T-helper 2 cell (primary cell): ENCODE data around the gene ZNF569.
"Not testable (repeated sequence)": the region's sequence is repeated elsewhere in the genome, so short reads cannot be mapped to it uniquely, and the experiment has no call there.

Source experiments
- DNase-seq, 5 experiments: peaks; one replicate each; pipeline versions ENCODE4 v3.0.0 to v3.0.0-alpha.2; 2012 to 2022
- total RNA-seq, 2 donors: gene quantifications; one replicate each; lab custom pipeline; 2026; lab: John Stamatoyannopoulos, UW

ZNF569 gene
- total RNA-seq: 5.6 to 12.6 reads per million in 2 donors

DNA sequence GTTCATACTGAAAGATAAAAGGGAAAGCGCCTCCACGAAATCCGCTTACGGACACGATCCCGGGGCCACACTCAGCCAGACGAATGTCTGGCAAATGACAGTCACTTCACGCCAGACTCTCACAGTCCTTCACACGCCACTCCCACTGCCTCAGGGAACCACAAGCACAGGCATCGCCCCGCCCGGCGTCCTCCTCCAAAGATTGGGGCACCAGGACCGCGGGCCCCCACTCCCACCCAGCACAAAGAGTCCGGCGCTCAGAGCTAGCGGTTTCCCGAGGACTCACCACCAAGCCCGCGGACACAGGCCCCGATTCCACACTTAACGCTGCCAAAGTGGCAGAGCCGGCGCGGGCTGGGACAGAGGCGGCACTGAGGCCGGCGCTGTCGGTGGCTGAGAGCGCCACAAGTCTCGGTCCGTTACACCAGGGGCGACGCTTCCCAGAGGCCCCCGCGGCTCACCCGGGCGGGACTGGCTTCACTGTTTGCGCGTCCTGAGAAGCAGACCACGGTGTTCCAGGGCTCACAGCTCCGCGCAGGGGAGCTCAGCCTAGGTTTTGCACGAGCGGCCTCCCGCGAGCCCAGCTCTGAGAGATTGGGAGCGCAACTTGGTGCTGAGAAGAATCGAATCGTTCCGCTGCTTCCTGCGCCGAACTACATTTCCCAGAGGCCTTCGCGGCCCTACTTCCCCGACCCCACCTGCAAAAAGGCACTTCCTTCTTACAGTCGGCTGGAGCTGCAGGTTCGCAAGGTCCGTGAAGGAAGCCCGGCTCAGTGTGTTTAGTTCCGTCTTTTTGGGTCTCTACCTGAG is at the start of gene ZNF569:
TSS of gene ZNF569 (minus strand) at position 647 of the 810 bp plus-strand sequence. CDS start 22,523 bp downstream, outside the sequence.
- DNase-seq: peak; percentile 64 to 97 (median 82)

DNA sequence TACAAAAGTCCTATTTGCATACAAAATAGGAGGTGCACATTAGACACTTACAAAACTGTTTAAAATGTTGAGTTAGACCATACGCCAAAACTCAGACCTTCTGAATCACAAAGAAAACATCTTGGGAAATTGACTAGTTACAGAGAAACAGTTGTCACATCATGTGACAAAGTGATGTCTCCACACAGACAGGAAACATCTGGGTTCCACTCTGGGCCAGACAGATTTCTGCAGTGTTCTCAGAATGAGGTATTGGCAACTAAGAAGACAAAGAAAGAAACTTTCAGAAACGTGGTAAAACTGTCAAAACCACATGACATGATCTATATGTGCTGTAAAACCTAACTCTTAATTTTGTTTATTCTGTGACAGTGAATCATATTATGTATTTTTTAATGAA is 46.2 kb upstream of the ZNF569 start:
- peak in 1 of 5 experiments; percentile 7 for DNase-seq

DNA sequence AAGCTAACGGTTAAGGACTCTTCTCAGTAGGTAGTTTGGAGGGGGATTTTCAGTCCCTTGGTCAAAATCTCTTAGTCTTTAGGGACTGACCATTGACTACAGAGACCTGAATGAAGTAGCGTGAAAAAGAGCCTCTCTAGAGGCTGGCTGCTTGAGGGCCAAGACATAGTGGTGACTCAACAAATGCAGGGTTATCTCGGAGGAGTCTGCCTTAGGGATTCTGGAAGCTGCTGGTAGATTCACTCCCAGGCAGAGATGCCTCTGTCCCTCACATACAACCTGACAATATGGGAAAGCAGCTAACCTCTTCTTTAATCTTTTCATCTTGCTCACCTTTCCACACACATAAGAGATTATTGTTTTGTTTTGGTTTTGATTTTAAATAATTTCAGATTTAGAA is 44.6 kb upstream of the ZNF569 start:
- DNase-seq: no peak

DNA sequence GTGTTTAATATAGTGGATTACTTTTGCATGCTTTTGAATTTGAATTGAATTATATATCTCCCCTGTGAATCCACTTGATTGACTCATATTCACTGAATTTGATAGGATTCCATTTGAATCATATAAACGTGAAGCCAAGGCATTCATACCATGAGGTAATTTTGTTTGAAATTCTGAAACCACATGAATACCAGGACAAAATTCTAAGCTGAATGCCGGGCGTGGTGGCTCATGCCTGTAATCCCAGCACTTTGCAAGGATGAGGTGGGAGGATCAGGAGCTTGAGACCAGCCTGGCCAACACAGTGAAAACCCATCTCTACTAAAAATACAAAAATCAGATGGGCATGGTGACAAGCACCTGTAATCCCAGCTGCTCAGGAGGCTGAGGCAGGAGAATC is 43.9 kb upstream of the ZNF569 start:
- no peak for DNase-seq

DNA sequence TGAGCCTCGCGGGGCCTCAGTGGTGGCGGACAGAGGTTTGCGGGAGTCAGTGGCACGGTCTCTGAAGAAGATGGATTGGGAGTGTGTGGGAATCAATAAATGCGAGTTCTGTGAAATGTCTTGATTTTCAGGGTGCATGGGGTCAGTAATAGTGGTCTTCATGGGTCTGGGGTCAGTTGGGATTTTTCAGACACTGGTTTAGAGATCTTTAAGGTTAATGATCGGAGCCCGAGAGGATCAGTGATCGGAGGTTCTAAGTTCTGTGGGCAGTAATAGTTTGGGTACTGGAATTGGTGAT is 39.9 kb upstream of the ZNF569 start:
- no peak for DNase-seq

DNA sequence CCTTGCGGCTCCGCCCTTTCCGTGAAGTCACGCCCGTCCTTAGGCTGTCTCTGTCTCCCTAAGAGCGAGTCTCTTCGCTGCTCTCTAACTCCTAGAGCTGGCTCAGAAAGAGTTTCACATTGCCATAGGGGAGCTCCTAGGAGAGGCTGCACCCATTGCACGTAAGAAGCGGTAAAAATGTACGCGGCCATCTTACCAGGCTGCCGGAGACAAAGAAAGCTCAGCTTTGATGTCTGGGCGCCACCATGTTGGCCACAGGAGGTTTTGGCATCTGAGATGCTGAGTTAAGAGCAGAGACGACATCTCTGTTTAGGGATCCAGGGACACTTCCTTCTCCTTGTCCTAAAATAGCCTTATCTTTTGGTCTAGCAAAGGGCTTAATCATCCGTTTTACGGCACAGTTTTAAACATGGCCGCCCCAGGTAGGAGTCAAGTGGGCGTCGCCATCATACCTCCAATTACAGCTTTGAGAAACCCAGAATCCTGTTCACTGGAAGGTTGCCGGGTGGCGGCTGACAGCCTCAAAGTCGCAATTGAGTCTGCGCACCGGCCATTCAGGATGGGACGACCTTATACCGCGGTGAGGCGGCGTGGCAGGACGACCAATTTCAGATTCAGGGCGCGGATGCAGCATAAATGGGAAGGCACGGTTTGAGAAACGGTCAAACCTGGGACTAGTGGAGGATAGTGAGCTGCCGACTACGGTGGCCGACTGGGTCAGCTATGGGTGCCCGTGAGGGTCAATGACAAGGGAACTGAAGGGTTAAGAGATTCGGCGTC is 39.3 kb upstream of the ZNF569 start, which contains the start of gene ZNF793:
TSS of gene ZNF793 (plus strand) at position 553 of the 780 bp plus-strand sequence. CDS start 16,501 bp downstream, outside the sequence.
- DNase-seq: peak; percentile 49 to 88 (median 75)

DNA sequence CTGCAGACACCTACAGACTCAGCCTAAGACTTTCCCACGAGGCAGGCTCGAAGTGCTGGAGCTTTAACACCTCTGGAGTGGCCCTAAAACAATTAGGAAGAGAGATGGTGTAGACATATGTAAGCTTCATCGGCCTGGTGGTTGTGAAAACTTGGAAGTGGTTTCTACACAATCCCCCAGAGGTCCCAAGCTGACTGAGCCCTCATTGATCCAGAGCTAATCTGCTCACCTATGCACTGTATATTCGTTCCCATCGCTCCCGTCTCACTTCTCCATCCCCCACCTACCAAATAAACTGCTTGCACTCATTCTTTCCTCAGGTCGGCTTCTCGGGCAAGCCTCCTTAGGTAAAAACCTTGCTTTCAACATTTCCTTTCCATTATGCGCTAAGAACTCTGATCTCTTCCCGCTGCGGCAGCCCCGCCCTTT is 38.7 kb upstream of the ZNF569 start:
- DNase-seq: no peak

DNA sequence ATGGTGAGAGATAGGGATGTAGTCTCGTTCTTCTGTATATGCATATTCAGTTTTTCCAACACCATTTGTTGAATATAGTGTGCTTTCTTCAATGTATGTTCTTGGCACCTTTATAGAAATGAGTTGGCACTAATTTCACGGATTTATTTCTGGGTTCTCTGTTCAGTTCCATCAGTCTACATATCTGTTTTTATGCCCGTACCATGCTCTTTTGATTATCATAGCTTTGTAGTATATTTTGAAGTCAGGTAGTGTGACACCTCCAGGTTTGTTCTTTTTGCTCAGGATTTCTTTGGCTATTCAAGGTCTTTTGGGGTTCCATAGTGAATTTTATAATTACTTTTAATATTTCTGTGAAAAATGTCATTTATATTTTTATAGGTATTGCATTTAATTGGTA is 25.0 kb upstream of the ZNF569 start:
- no peak for DNase-seq

DNA sequence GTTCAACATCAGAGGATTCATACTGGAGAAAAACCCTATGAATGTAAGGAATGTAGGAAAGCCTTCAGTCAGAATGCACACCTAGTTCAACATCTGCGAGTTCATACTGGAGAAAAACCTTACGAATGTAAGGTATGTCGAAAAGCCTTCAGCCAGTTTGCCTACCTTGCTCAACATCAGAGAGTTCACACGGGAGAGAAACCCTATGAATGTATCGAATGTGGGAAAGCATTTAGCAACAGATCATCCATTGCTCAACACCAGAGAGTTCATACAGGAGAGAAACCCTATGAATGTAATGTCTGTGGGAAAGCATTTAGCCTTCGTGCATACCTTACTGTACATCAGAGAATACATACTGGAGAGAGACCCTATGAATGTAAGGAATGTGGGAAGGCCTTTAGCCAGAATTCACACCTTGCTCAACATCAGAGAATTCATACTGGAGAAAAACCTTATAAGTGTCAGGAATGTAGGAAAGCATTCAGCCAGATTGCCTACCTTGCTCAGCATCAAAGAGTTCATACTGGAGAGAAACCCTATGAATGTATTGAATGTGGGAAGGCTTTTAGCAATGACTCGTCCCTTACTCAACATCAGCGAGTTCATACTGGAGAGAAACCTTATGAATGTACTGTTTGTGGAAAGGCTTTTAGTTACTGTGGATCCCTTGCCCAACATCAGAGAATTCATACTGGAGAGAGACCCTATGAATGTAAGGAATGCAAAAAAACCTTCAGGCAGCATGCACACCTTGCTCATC is 17.3 kb upstream of the ZNF569 start:
- DNase-seq: no peak

DNA sequence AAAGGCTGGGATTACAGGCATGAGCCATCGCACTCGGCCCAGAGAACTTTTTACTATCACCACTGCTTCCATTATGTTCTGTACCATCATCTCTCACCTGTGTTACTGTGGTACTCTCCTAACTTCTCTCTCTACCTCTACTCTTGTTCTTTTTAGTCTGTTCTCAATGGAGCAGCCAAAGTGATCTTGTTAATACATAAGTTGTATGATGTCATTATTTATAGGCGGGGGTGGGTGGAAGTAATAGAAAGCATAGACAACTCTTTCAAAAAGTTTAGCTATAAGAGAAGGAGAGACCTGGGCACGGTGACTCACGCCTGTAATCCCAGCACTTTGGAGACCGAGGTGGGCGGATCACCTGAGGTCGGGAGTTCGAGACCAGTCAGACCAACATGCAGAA is 4.9 kb upstream of the ZNF569 start:
- DNase-seq: no peak

DNA sequence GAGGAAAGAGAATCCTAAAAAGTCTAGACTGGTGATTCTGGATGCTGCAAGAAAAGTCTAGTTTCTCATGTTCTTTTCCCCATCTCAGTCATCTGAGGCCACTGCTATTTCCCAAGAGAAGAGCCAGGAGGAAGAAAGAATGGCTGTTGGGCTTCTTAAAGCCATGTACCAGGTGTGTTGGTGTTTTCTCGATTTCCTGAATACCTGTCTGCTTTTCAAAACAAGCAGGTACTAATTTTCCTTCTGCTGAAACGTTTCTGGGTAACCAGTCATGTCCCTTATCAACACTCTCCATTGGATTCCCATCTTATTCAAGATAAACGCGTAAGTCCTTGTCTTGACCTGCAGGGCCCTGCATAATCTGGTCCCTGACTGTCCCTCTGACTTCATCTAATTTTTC is 3.0 kb upstream of the ZNF569 start:
- DNase-seq: no peak

DNA sequence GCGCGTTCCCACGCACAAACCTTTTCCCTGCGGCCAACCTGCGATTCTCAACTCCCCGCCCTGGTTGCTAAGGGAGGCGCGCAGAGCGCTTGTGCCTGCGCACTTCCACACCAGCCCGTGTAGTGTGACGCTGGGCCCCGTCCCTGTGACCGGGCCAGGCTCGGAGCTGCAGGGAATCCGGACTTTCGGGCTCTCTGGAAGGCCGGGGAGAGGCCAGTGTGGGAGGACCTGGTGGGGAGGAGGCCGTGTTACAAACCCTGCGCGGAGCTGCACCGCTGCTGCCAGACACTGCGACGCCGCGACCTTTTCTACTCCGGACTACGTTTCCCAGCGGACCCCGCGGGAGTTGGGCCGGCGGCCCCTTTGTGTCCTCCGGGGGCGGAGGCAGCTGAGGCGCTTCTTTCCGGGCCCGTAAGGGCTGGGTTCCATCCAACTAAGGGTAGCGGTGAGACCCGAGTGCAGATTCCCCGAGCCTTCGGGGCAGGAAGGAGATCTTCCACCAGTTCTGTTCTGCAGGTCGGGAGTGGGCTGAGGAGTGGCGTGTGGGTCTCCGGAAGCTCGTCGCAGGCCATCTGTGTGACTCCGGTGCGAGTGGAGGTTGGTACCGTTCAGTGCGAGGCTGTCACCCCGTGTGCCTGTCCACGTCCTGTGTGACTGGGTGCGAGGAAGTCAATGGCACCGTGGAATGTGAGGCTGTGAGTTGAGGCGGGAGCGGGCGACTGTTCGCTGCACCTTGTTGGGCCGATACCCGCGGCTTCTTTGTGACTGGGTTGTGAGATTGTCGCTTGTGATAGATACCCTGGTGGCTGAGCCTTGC is 1.9 kb upstream of the ZNF569 start, which contains the start of gene ZNF570:
TSS of gene ZNF570 (plus strand) at position 396 of the 817 bp plus-strand sequence. CDS start 999 bp downstream, outside the sequence.
- peak; percentile 73 to 94 (median 80) for DNase-seq

DNA sequence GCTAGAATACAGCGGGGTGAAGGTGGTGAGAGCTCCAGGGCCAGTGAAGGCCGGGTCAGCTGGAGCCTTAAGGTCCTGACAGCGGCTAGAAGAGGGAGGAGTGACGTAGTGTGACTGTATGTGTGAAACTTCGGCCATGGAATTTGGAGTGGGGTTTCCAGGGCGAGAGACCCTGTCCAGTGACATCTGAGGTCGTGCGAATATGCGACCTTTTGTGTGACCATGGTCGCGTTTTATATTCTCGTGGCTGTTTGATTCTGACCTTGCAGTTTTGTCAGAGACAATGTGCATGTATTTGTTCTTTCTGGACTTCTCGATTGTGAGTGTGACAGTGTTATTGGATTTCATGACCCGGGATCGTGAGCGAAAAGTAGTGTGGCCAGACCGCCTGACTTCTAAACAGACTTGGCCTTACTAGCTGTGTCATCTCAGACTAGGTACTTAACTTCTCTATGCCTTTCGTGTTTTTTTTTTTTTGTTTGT is 405 bp upstream of the ZNF569 start:
- no peak for DNase-seq

DNA sequence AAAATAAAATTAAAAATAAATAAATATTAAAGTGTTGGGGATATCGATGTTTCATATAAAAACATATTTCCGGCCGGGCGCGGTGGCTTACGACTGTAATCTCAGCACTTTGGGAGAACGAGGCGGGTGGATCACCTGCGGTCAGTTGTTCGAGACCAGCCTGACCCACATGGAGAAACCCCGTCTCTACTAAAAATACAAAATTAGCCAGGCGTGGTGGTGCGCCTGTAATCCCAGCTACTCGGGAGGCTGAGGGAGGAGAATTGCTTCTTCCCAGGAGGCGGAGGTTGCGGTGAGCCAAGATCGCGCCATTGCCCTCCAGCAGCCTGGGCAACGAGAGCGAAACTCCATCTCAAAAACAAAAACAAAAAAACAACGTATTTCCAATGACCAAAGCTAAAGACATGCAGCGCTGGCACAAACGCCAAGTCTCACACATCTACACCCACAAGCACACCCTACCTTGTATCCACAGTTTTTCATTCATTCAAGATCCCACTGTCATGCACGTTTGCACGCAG is 907 bp downstream of the ZNF569 start:
- DNase-seq: no peak

DNA sequence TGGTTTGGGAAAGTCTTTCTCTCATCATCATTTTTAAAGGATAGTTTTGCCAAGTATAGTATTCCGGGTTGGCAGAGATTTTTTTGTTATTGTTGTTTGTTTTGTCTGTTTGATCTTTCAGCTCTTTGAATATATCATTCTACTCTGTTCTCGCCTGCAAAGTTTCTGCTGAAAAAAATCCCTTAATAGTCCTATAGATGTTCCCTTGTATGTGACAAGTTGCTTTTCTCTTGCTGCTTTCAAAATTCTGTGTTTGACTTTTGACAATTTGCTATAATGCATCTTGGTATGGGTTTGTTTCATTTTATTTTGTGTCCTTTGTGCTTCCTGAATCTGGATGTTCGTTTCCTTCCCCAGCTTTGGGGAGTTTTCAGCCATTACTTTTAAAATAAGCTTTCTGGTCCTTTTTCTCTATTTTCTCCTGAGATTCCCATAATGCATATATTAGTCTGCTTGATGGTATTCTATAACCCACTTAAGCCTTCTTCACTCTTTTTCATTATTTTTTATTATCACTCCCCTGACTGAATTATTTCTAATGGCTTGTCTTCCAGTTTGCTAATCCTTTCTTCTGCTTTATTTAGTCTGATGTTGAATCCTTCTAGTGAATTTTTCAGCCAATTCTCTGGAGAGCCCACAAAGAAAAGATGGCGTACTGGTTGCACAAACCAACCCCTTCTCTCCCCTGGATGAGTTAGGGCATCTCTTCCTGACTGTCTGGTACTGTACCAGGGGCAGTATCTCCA is 14.6 kb downstream of the ZNF569 start:
- no peak for DNase-seq

DNA sequence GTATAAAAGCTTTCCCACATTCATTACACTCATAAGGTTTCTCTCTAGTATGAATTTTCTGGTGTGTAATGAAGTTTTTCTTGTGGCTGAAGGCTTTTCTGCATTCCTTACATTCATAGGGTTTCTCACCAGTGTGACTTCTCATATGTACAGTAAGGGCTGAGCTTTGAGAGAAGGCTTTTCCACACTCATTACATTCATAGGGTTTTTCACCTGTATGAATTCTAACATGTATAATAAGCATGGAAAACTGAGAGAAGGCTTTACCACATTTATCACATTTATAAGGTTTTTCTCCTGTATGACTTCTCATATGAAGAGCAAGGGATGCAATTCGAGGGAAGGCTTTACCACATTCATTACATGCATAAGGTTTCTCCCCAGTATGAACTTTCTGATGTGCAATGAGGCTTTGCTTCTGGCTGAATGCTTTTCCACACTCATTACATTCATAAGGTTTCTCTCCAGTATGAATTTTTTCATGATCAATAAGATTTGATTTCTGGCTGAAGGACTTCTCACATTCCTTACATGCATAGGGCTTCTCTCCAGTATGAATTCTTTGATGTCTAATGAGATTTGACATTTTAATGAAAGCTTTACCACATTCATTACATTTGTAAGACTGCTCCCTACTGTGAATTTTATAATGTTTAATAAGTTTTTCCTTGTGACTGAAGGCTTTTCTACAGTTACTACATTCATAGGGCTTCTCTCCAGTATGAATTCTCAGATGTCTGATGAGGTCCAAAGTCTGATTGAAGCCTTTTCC is 53.7 kb downstream of the ZNF569 start:
- no peak for DNase-seq

DNA sequence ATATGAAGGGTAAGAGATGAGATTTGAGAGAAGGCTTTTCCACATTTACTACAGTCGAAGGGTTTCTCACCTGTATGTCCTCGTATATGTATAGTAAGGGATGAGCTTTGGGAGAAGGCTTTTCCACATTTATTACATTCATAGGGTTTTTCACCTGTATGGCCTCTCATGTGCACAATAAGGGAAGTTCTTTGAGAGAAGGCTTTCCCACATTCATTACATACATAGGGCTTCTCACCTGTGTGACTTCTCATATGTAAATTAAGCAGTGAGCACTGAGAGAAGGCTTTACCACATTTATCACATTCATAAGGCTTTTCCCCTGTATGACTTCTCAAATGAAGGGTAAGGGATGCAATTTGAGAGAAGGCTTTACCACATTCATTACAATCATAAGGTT is 54.5 kb downstream of the ZNF569 start:
- no peak for DNase-seq

DNA sequence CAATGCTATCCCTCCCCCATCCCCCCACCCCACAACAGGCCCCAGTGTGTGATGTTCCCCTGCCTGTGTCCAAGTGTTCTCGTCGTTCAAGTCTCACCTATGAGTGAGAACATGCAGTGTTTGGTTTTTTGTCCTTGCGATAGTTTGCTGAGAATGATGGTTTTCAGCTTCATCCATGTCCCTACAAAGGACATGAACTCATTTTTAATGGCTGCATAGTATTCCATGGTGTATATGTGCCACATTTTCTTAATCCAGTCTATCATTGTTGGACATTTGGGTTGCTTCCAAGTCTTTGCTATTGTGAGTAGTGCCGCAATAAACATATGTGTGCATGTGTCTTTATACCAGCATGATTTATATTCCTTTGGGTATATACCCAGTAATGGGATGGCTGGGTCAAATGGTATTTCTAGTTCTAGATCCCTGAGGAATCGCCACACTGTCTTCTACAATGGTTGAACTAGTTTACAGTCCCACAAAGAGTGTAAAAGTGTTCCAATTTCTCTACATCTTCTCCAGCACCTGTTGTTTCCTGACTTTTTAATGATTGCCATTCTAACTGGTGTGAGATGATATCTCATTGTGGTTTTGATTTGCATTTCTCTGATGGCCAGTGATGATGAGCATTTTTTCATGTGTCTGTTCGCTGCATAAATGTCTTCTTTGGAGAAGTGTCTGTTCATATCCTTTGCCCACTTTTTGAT is 61.0 kb downstream of the ZNF569 start:
- DNase-seq: not testable (repeated sequence)

DNA sequence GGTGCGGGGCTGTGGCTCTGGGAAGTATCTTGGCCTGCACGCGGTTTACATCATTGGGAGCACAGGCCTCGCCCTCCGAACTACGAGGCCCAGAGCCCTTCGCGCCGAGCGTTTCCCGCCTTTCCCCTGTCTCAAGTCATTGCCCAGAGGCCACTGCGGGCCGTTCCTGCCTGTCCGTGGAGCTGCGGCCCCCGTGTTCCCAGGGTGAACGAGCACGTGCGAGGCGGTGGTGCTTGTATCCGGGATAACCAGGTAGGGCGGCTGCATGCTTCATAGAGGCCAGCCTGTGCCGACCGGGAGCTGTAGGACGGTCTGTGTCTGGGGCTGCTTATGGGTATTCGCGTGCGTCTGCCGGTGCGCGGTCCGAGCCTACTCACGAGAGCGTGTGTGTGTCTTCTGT is 63.8 kb downstream of the ZNF569 start:
- DNase-seq: no peak
